SK-N-MC (cell line): ENCODE data around the gene CES5A.

Experiments used
- EZH2 ChIP-seq: fragments of 200-600 bp; sonication (generic); IDR thresholded peaks from one replicate; pipeline ENCODE4 v1.6.1; 2017; ENCODE audit warnings: antibody characterized with exemption
- POLR2AphosphoS5 ChIP-seq: IDR thresholded peaks from 2 replicates; pipeline ENCODE4 v1.6.1; 2012; ENCODE audit warnings: mild to moderate bottlenecking, low read depth, low read length, borderline replicate concordance

- TF ChIP-seq EZH2: no peak
- TF ChIP-seq POLR2AphosphoS5: no peak
Measured at GRCh38 chr16:55909876-55910275, 34.7 kb upstream of the CES5A start.
